ENCODE results near the gene NRG3.

Gene NRG3

GRCh38 chr10:82826132-82826531, 951.1 kb downstream of the NRG3 start:
- intact Hi-C loops (cut with micrococcal nuclease) = no loop called here
- Mint-ChIP-seq H3K27ac (no peak overlapping the region), H3K4me3 (no peak overlapping the region), H3K36me3 (ENCODE audit: low read depth) (no peaks in the 10 kb centered on the region), H3K27me3 (no peaks in the 10 kb centered on the region), H3K4me1 (ENCODE audit: low read depth) (no peaks in the 10 kb centered on the region), H3K9me3 (no peaks in the 10 kb centered on the region)

GRCh38 chr10:82827901-82828300, 952.9 kb downstream of the NRG3 start:
- Mint-ChIP-seq H3K9me3 (no peaks in the 10 kb centered on the region), H3K4me1 (ENCODE audit: low read depth) (no peaks in the 10 kb centered on the region), H3K27ac (no peak overlapping the region), H3K36me3 (ENCODE audit: low read depth) (no peaks in the 10 kb centered on the region), H3K27me3 (no peaks in the 10 kb centered on the region), H3K4me3 (no peak overlapping the region)
- intact Hi-C loops (cut with micrococcal nuclease) = no loop called here

- H3K9me3 Mint-ChIP-seq = no peaks in the 10 kb centered on the region
- no peaks in the 10 kb centered on the region for H3K36me3 Mint-ChIP-seq (ENCODE audit: low read depth)
- H3K4me1 Mint-ChIP-seq (ENCODE audit: low read depth) = no peaks in the 10 kb centered on the region
- no peak overlapping the region for H3K4me3 Mint-ChIP-seq
- intact Hi-C loops (cut with micrococcal nuclease) = no loop called here
- H3K27me3 Mint-ChIP-seq = no peaks in the 10 kb centered on the region
- H3K27ac Mint-ChIP-seq = no peak overlapping the region
Measured at GRCh38 chr10:82847242-82847641, 972.2 kb downstream of the NRG3 start.

- intact Hi-C loops (cut with micrococcal nuclease) = no loop called here
- H3K9me3 Mint-ChIP-seq = no peaks in the 10 kb centered on the region
- no peaks in the 10 kb centered on the region for H3K36me3 Mint-ChIP-seq (ENCODE audit: low read depth)
- H3K4me1 Mint-ChIP-seq (ENCODE audit: low read depth) = no peaks in the 10 kb centered on the region
- H3K27me3 Mint-ChIP-seq = no peaks in the 10 kb centered on the region
- no peak overlapping the region for H3K27ac Mint-ChIP-seq
- H3K4me3 Mint-ChIP-seq = no peak overlapping the region
Measured at GRCh38 chr10:82850191-82850590, 975.2 kb downstream of the NRG3 start.

GRCh38 chr10:82856957-82857613, 982.1 kb downstream of the NRG3 start:
- H3K4me3 Mint-ChIP-seq = no peak overlapping the region
- H3K36me3 Mint-ChIP-seq (ENCODE audit: low read depth) = no peaks in the 10 kb centered on the region
- no peaks in the 10 kb centered on the region for H3K9me3 Mint-ChIP-seq
- intact Hi-C loops (cut with micrococcal nuclease) = no loop called here
- no peak overlapping the region for H3K27ac Mint-ChIP-seq
- no peaks in the 10 kb centered on the region for H3K27me3 Mint-ChIP-seq
- no peaks in the 10 kb centered on the region for H3K4me1 Mint-ChIP-seq (ENCODE audit: low read depth)

GRCh38 chr10:82861889-82862288, 986.9 kb downstream of the NRG3 start:
- no peaks in the 10 kb centered on the region for H3K9me3 Mint-ChIP-seq
- H3K4me3 Mint-ChIP-seq = no peak overlapping the region
- H3K27ac Mint-ChIP-seq = no peak overlapping the region
- no peaks in the 10 kb centered on the region for H3K36me3 Mint-ChIP-seq (ENCODE audit: low read depth)
- H3K27me3 Mint-ChIP-seq = no peaks in the 10 kb centered on the region
- intact Hi-C loops (cut with micrococcal nuclease) = no loop called here
- no peaks in the 10 kb centered on the region for H3K4me1 Mint-ChIP-seq (ENCODE audit: low read depth)

- no peaks in the 10 kb centered on the region for H3K27me3 Mint-ChIP-seq
- H3K9me3 Mint-ChIP-seq = peaks cover 9% of the 10 kb centered on the region
- intact Hi-C loops (cut with micrococcal nuclease) = no loop called here
- H3K36me3 Mint-ChIP-seq (ENCODE audit: low read depth) = no peaks in the 10 kb centered on the region
- H3K27ac Mint-ChIP-seq = no peak overlapping the region
- H3K4me1 Mint-ChIP-seq (ENCODE audit: low read depth) = no peaks in the 10 kb centered on the region
- H3K4me3 Mint-ChIP-seq = no peak overlapping the region
Measured at GRCh38 chr10:82865366-82865765, 990.4 kb downstream of the NRG3 start.

GRCh38 chr10:82866424-82867020, 991.5 kb downstream of the NRG3 start:
- peaks cover 9% of the 10 kb centered on the region for H3K9me3 Mint-ChIP-seq
- no peaks in the 10 kb centered on the region for H3K36me3 Mint-ChIP-seq (ENCODE audit: low read depth)
- H3K27ac Mint-ChIP-seq = no peak overlapping the region
- H3K27me3 Mint-ChIP-seq = no peaks in the 10 kb centered on the region
- no peak overlapping the region for H3K4me3 Mint-ChIP-seq
- intact Hi-C loops (cut with micrococcal nuclease) = no loop called here
- H3K4me1 Mint-ChIP-seq (ENCODE audit: low read depth) = no peaks in the 10 kb centered on the region

- H3K9me3 Mint-ChIP-seq = peaks cover 9% of the 10 kb centered on the region
Measured at GRCh38 chr10:82867056-82867455, 992.1 kb downstream of the NRG3 start.

GRCh38 chr10:82874671-82875070, 999.7 kb downstream of the NRG3 start:
- H3K27me3 Mint-ChIP-seq = no peaks in the 10 kb centered on the region
- H3K9me3 Mint-ChIP-seq = no peaks in the 10 kb centered on the region
- intact Hi-C loops (cut with micrococcal nuclease) = no loop called here
- no peak overlapping the region for H3K27ac Mint-ChIP-seq
- H3K4me3 Mint-ChIP-seq = no peak overlapping the region
- H3K4me1 Mint-ChIP-seq (ENCODE audit: low read depth) = no peaks in the 10 kb centered on the region
- no peaks in the 10 kb centered on the region for H3K36me3 Mint-ChIP-seq (ENCODE audit: low read depth)

More at GRCh38 chr10:82867056-82867455, 992.1 kb downstream of the NRG3 start:
- H3K27me3 Mint-ChIP-seq = no peaks in the 10 kb centered on the region
- no peak overlapping the region for H3K4me3 Mint-ChIP-seq
- H3K36me3 Mint-ChIP-seq (ENCODE audit: low read depth) = no peaks in the 10 kb centered on the region
- H3K27ac Mint-ChIP-seq = no peak overlapping the region
- intact Hi-C loops (cut with micrococcal nuclease) = no loop called here
- H3K4me1 Mint-ChIP-seq (ENCODE audit: low read depth) = no peaks in the 10 kb centered on the region

GRCh38 chr10:82880776-82881290, 1005.8 kb downstream of the NRG3 start:
- Mint-ChIP-seq H3K4me1 (ENCODE audit: low read depth) (no peaks in the 10 kb centered on the region), H3K27me3 (no peaks in the 10 kb centered on the region), H3K27ac (no peak overlapping the region), H3K4me3 (no peak overlapping the region), H3K36me3 (ENCODE audit: low read depth) (no peaks in the 10 kb centered on the region), H3K9me3 (no peaks in the 10 kb centered on the region)
- intact Hi-C loops (cut with micrococcal nuclease) = no loop called here

- Mint-ChIP-seq H3K4me3 (no peak overlapping the region), H3K27ac (no peak overlapping the region), H3K36me3 (ENCODE audit: low read depth) (no peaks in the 10 kb centered on the region), H3K4me1 (ENCODE audit: low read depth) (no peaks in the 10 kb centered on the region), H3K27me3 (no peaks in the 10 kb centered on the region), H3K9me3 (no peaks in the 10 kb centered on the region)
- intact Hi-C loops (cut with micrococcal nuclease) = no loop called here
Measured at GRCh38 chr10:82882722-82883121, 1007.7 kb downstream of the NRG3 start.

- Mint-ChIP-seq H3K27ac (no peak overlapping the region), H3K4me3 (no peak overlapping the region), H3K9me3 (no peaks in the 10 kb centered on the region), H3K4me1 (ENCODE audit: low read depth) (no peaks in the 10 kb centered on the region), H3K27me3 (no peaks in the 10 kb centered on the region), H3K36me3 (ENCODE audit: low read depth) (no peaks in the 10 kb centered on the region)
- intact Hi-C loops (cut with micrococcal nuclease) = no loop called here
Measured at GRCh38 chr10:82883603-82884002, 1008.6 kb downstream of the NRG3 start.

GRCh38 chr10:82887488-82887887, 1012.5 kb downstream of the NRG3 start:
- no peaks in the 10 kb centered on the region for H3K4me1 Mint-ChIP-seq (ENCODE audit: low read depth)
- no peaks in the 10 kb centered on the region for H3K36me3 Mint-ChIP-seq (ENCODE audit: low read depth)
- no peaks in the 10 kb centered on the region for H3K27me3 Mint-ChIP-seq
- no peaks in the 10 kb centered on the region for H3K9me3 Mint-ChIP-seq
- intact Hi-C loops (cut with micrococcal nuclease) = no loop called here
- H3K27ac Mint-ChIP-seq = no peak overlapping the region
- no peak overlapping the region for H3K4me3 Mint-ChIP-seq
